HepG2 (cell line): ENCODE results near the gene MORN1. TPM values are rescaled to one million over a fixed set of nuclear protein-coding genes. Genes with fewer than 3 reads are reported as not detected.

Experiments used
- CERS6 ChIP-seq: sonication (generic); formaldehyde crosslinking; IDR thresholded peaks from 2 replicates; pipeline ENCODE4 v1.5.0; 2020; ENCODE audit warnings: missing genetic modification reagents
- CREM ChIP-seq, 2 experiments: sonication (generic) in 1 of 2; formaldehyde crosslinking in 1 of 2; IDR thresholded peaks; 2 replicates each; pipeline versions ENCODE4 v1.4.0 to v1.6.1; 2016 to 2020; ENCODE audit warnings: antibody characterized with exemption in 1 of 2, mild to moderate bottlenecking in 1 of 2, missing genetic modification reagents in 1 of 2
- DMTF1 ChIP-seq: sonication (generic); formaldehyde crosslinking; IDR thresholded peaks from 2 replicates; pipeline ENCODE4 v1.4.0; 2020; ENCODE audit warnings: mild to moderate bottlenecking, missing genetic modification reagents
- PHB2 ChIP-seq: fragments of 450-650 bp; IDR thresholded peaks from 2 replicates; pipeline ENCODE4 v1.6.1; 2018; ENCODE audit not compliant: partially characterized antibody
- POGK ChIP-seq: sonication (generic); formaldehyde crosslinking; conservative IDR thresholded peaks from 2 replicates; pipeline ENCODE4 v1.8.0; 2022; ENCODE audit warnings: mild to moderate bottlenecking, moderate library complexity, missing genetic modification reagents
- REPIN1 ChIP-seq: sonication (generic); formaldehyde crosslinking; IDR thresholded peaks from 2 replicates; pipeline ENCODE4 v1.8.0; 2022; ENCODE audit warnings: missing genetic modification reagents, low read depth, mild to moderate bottlenecking, borderline replicate concordance
- SMAD1 ChIP-seq: sonication (generic); formaldehyde crosslinking; IDR thresholded peaks from 2 replicates; pipeline ENCODE4 v1.4.0; 2020; ENCODE audit warnings: missing genetic modification reagents, low read depth, mild to moderate bottlenecking, borderline replicate concordance
- TCF7L2 ChIP-seq: IDR thresholded peaks from 2 replicates; pipeline ENCODE4 v1.6.1; 2011; ENCODE audit warnings: mild to moderate bottlenecking, low read depth, low read length, moderate library complexity
- THAP9 ChIP-seq: sonication (generic); formaldehyde crosslinking; IDR thresholded peaks from 2 replicates; pipeline ENCODE4; 2020; ENCODE audit warnings: missing genetic modification reagents, mild to moderate bottlenecking, borderline replicate concordance
- ZBTB20 ChIP-seq: sonication (generic); formaldehyde crosslinking; IDR thresholded peaks from 2 replicates; pipeline ENCODE4 v1.8.1; 2023; ENCODE audit warnings: missing genetic modification reagents, low read depth, mild to moderate bottlenecking, borderline replicate concordance
- ZNF180 ChIP-seq: sonication (generic); formaldehyde crosslinking; IDR thresholded peaks from 2 replicates; pipeline ENCODE4 v1.4.0; 2020; ENCODE audit warnings: low read depth, missing genetic modification reagents, borderline replicate concordance
- ZNF260 ChIP-seq: sonication (generic); formaldehyde crosslinking; IDR thresholded peaks from 2 replicates; pipeline ENCODE4 v1.4.0; 2020; ENCODE audit warnings: missing genetic modification reagents, low read depth, mild to moderate bottlenecking, borderline replicate concordance
- ZNF34 ChIP-seq: sonication (generic); formaldehyde crosslinking; IDR thresholded peaks from 2 replicates; pipeline ENCODE4 v1.4.0; 2020; ENCODE audit warnings: mild to moderate bottlenecking, missing genetic modification reagents, borderline replicate concordance
- ZNF629 ChIP-seq: sonication (generic); formaldehyde crosslinking; conservative IDR thresholded peaks from 2 replicates; pipeline ENCODE4 v1.5.0; 2020; ENCODE audit warnings: missing genetic modification reagents
- ZNF703 ChIP-seq: sonication (generic); formaldehyde crosslinking; IDR thresholded peaks from 2 replicates; pipeline ENCODE4 v1.5.1; 2020; ENCODE audit warnings: missing genetic modification reagents, mild to moderate bottlenecking, moderate library complexity, borderline replicate concordance
- ZNF800 ChIP-seq: sonication (generic); formaldehyde crosslinking; IDR thresholded peaks from 2 replicates; pipeline ENCODE4 v1.4.0; 2020; ENCODE audit warnings: missing genetic modification reagents
- polyA plus RNA-seq, 8 experiments: library from polyadenylated mRNA; depleted of rRNA in 3 of 8; stranded (reverse) in 7 of 8; unstranded in 1 of 8; fragments of >200 nt; fragmentation: Illumina TruSeq in 4 of 8; extraction: Trizol in 4 of 8; gene quantifications; 2 replicates each; pipeline versions ENCODE4 v1.2.1 to v1.2.3, GENCODE V29; 2011 to 2016; ENCODE audit warnings: low read depth in 4 of 8, missing spikeins in 1 of 8, mixed read lengths in 1 of 8; ENCODE audit not compliant: insufficient read depth in 1 of 8
- total RNA-seq, 5 experiments: library from RNA; depleted of rRNA; stranded (reverse); fragments of >200 nt; fragmentation: Illumina TruSeq; extraction: Trizol; gene quantifications; 2 replicates each; pipeline ENCODE4 v1.2.3, GENCODE V29; 2016; ENCODE audit warnings: low read depth in 1 of 5

The MORN1 gene
- total and polyA plus RNA-seq, 2 of the 13 experiments (the other 11 are each of a cell fraction or from before 2014, with no cell fraction given) = 3.1 to 6.5 TPM

- TF ChIP-seq DMTF1 (CRISPR knock-in tag) (no peak), CREM (IDR thresholded peaks at IDR 0.05) (peak; percentile 54; the same call in 1 of the 2 replicates), CREM (CRISPR knock-in tag; IDR thresholded peaks at IDR 0.05) (no peak), PHB2 (no peak), ZNF34 (no peak), ZNF800 (CRISPR knock-in tag) (no peak), SMAD1 (CRISPR knock-in tag) (peak; percentile 72; the same call in 1 of the 2 replicates), ZNF703 (no peak; the same call in 1 of the 2 replicates), ZNF629 (no peak), POGK (CRISPR knock-in tag) (peak; percentile 77), THAP9 (CRISPR knock-in tag) (peak; percentile 85; the same call in 1 of the 2 replicates), TCF7L2 (no peak), ZNF180 (CRISPR knock-in tag) (no peak), ZNF260 (CRISPR knock-in tag) (no peak), REPIN1 (CRISPR knock-in tag) (peak; percentile 62; the same call in 1 of the 2 replicates), ZBTB20 (CRISPR knock-in tag) (no peak), CERS6 (no peak)
Measured at GRCh38 chr1:2391041-2391930, at the start of gene MORN1, which contains the start of gene RER1 (continued).
